Osteocyte (in vitro differentiated cells): ENCODE data around the gene CYP39A1. TPM values are rescaled to one million over a fixed set of nuclear protein-coding genes. Genes with fewer than 3 reads are reported as not detected.

Source experiments
- DNase-seq: peaks from one replicate; pipeline ENCODE4 v3.0.0; 2021; ENCODE audit warnings: mixed read lengths; ENCODE audit not compliant: unreplicated experiment; ENCODE audit errors: extremely low spot score
- H3K27ac Mint-ChIP-seq: one replicate; pipeline ENCODE4 v1.8.0; 2021; ENCODE audit warnings: mild to moderate bottlenecking, mixed read lengths; ENCODE audit not compliant: unreplicated experiment
- H3K27me3 Mint-ChIP-seq: one replicate; pipeline ENCODE4 v1.8.0; 2021; ENCODE audit warnings: mixed read lengths; ENCODE audit not compliant: unreplicated experiment
- H3K36me3 Mint-ChIP-seq: one replicate; pipeline ENCODE4 v1.8.0; 2021; ENCODE audit warnings: mixed read lengths; ENCODE audit not compliant: unreplicated experiment
- H3K4me1 Mint-ChIP-seq: one replicate; pipeline ENCODE4 v1.8.0; 2021; ENCODE audit warnings: mixed read lengths; ENCODE audit not compliant: unreplicated experiment
- H3K4me3 Mint-ChIP-seq: one replicate; pipeline ENCODE4 v1.8.0; 2021; ENCODE audit warnings: mild to moderate bottlenecking, moderate library complexity, mixed read lengths; ENCODE audit not compliant: unreplicated experiment
- H3K9me3 Mint-ChIP-seq: one replicate; pipeline ENCODE4 v1.8.0; 2021; ENCODE audit warnings: mixed read lengths; ENCODE audit not compliant: unreplicated experiment
- CTCF ChIP-seq: fragments of 200-600 bp; sonication (generic); IDR thresholded peaks from 2 replicates; pipeline ENCODE4 v1.5.0; 2021; ENCODE audit warnings: antibody characterized with exemption, mild to moderate bottlenecking, moderate library complexity
- total RNA-seq: library from RNA; stranded (reverse); gene quantifications from 2 replicates; pipeline ENCODE4 v1.2.1, GENCODE V29; 2021

CYP39A1 gene
- total RNA-seq, 1 donor from 2014 or later: 0.30 TPM

GRCh38 chr6:46638650-46639049 lies 14.0 kb downstream of the CYP39A1 start:
- H3K27ac Mint-ChIP-seq: no peak overlapping the region
- peaks cover 20% of the 10 kb centered on the region for H3K27me3 Mint-ChIP-seq
- H3K9me3 Mint-ChIP-seq: no peaks in the 10 kb centered on the region
- no peak for TF ChIP-seq CTCF
- DNase-seq: no peak
- H3K4me3 Mint-ChIP-seq: no peak overlapping the region
- H3K36me3 Mint-ChIP-seq: no peaks in the 10 kb centered on the region
- peaks cover 6% of the 10 kb centered on the region for H3K4me1 Mint-ChIP-seq

- no peak overlapping the region for H3K27ac Mint-ChIP-seq
- DNase-seq: no peak
- no peaks in the 10 kb centered on the region for H3K36me3 Mint-ChIP-seq
- H3K27me3 Mint-ChIP-seq: peaks cover 15% of the 10 kb centered on the region
- no peak for TF ChIP-seq CTCF
- H3K9me3 Mint-ChIP-seq: no peaks in the 10 kb centered on the region
- no peak overlapping the region for H3K4me3 Mint-ChIP-seq
- peaks cover 6% of the 10 kb centered on the region for H3K4me1 Mint-ChIP-seq
Measured at GRCh38 chr6:46637933-46638332, 14.7 kb downstream of the CYP39A1 start.

- no peak for DNase-seq
- no peak overlapping the region for H3K4me3 Mint-ChIP-seq
- no peak overlapping the region for H3K27ac Mint-ChIP-seq
- H3K9me3 Mint-ChIP-seq: no peaks in the 10 kb centered on the region
- TF ChIP-seq CTCF: no peak
- peaks cover 6% of the 10 kb centered on the region for H3K4me1 Mint-ChIP-seq
- peaks cover 17% of the 10 kb centered on the region for H3K27me3 Mint-ChIP-seq
- no peaks in the 10 kb centered on the region for H3K36me3 Mint-ChIP-seq
Measured at GRCh38 chr6:46637145-46637544, 15.5 kb downstream of the CYP39A1 start.

GRCh38 chr6:46635462-46635861 lies 17.2 kb downstream of the CYP39A1 start:
- no peak for TF ChIP-seq CTCF
- no peak overlapping the region for H3K4me3 Mint-ChIP-seq
- peaks cover 6% of the 10 kb centered on the region for H3K4me1 Mint-ChIP-seq
- no peaks in the 10 kb centered on the region for H3K36me3 Mint-ChIP-seq
- no peaks in the 10 kb centered on the region for H3K9me3 Mint-ChIP-seq
- H3K27me3 Mint-ChIP-seq: peaks cover 30% of the 10 kb centered on the region
- DNase-seq: no peak
- no peak overlapping the region for H3K27ac Mint-ChIP-seq

GRCh38 chr6:46632053-46632452 lies 20.6 kb downstream of the CYP39A1 start:
- no peak overlapping the region for H3K27ac Mint-ChIP-seq
- no peaks in the 10 kb centered on the region for H3K36me3 Mint-ChIP-seq
- TF ChIP-seq CTCF: no peak
- H3K9me3 Mint-ChIP-seq: no peaks in the 10 kb centered on the region
- peaks cover 25% of the 10 kb centered on the region for H3K27me3 Mint-ChIP-seq
- H3K4me3 Mint-ChIP-seq: no peak overlapping the region
- H3K4me1 Mint-ChIP-seq: no peaks in the 10 kb centered on the region
- no peak for DNase-seq
